Measurements from ENCODE around the gene NT5E.

DNA sequence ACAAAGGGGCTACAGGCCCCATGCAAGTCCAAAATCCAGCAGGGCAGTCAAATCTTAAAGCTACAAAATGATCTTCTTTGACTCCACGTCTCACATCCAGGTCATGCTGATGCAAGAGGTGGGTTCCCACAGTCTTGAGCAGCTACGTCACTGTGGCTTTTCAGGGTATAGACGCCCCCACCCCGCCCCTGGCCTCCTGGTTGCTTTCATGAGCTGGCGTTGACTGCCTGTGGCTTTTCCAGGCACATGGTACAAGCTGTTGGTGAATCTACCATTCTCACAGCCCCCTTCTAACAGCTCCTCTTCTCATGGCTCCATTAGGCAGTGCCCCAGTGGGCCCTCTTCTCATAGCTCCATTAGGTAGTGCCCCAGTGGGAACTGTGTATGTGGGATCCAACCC is 47.0 kb downstream of the NT5E start:
- TF ChIP-seq, protein P1, sequence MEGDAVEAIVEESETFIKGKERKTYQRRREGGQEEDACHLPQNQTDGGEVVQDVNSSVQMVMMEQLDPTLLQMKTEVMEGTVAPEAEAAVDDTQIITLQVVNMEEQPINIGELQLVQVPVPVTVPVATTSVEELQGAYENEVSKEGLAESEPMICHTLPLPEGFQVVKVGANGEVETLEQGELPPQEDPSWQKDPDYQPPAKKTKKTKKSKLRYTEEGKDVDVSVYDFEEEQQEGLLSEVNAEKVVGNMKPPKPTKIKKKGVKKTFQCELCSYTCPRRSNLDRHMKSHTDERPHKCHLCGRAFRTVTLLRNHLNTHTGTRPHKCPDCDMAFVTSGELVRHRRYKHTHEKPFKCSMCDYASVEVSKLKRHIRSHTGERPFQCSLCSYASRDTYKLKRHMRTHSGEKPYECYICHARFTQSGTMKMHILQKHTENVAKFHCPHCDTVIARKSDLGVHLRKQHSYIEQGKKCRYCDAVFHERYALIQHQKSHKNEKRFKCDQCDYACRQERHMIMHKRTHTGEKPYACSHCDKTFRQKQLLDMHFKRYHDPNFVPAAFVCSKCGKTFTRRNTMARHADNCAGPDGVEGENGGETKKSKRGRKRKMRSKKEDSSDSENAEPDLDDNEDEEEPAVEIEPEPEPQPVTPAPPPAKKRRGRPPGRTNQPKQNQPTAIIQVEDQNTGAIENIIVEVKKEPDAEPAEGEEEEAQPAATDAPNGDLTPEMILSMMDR (IDR thresholded peaks at IDR 0.05): no peak
- TF ChIP-seq POLR2A (IDR thresholded peaks at IDR 0.05): no peak
